Endodermal cell (in vitro differentiated cells): ENCODE results near the gene KCNH4. TPM values are rescaled to one million over a fixed set of nuclear protein-coding genes. Genes with fewer than 3 reads are reported as not detected.
A peak's percentile ranks its signal among the peaks of the same experiment; 100 is the strongest.

Experiments
- DNase-seq: peaks from one replicate; pipeline ENCODE4 v3.0.0-alpha.2; 2017
- H3K27ac ChIP-seq: 2 replicates; pipeline ENCODE4 v1.5.1; 2013; ENCODE audit warnings: mild to moderate bottlenecking, low read depth, low read length, moderate library complexity
- H3K27me3 ChIP-seq: 2 replicates; pipeline ENCODE4 v1.6.1; 2013; ENCODE audit warnings: mild to moderate bottlenecking, low read length, moderate library complexity; ENCODE audit not compliant: insufficient read depth, control insufficient read depth, poor library complexity, severe bottlenecking
- H3K36me3 ChIP-seq: 2 replicates; pipeline ENCODE4 v1.7.0; 2013; ENCODE audit warnings: mild to moderate bottlenecking, low read length, moderate library complexity; ENCODE audit not compliant: control insufficient read depth, insufficient read depth
- H3K4me1 ChIP-seq: one replicate; pipeline ENCODE4 v1.7.0; 2013; ENCODE audit warnings: low read length; ENCODE audit not compliant: control insufficient read depth, insufficient read depth
- H3K4me3 ChIP-seq: 2 replicates; pipeline ENCODE4 v1.5.1; 2013; ENCODE audit warnings: mild to moderate bottlenecking, low read length, moderate library complexity
- H3K9ac ChIP-seq: 2 replicates; pipeline ENCODE4 v1.6.1; 2013; ENCODE audit warnings: mild to moderate bottlenecking, low read length, moderate library complexity; ENCODE audit not compliant: poor library complexity, severe bottlenecking; ENCODE audit errors: extremely low read depth
- H3K9me3 ChIP-seq: 2 replicates; pipeline ENCODE4 v1.6.1; 2013; ENCODE audit warnings: mild to moderate bottlenecking, low read length, moderate library complexity; ENCODE audit not compliant: control insufficient read depth
- H3K27ac Mint-ChIP-seq: 2 replicates; pipeline ENCODE4 v1.8.0; 2020; ENCODE audit warnings: mixed read lengths
- H3K27me3 Mint-ChIP-seq: 2 replicates; pipeline ENCODE4 v1.8.0; 2021; ENCODE audit warnings: mild to moderate bottlenecking, mixed read lengths; ENCODE audit not compliant: insufficient read depth
- H3K36me3 Mint-ChIP-seq: 2 replicates; pipeline ENCODE4 v1.8.0; 2020; ENCODE audit warnings: low read depth, mixed read lengths
- H3K4me1 Mint-ChIP-seq: 2 replicates; pipeline ENCODE4 v1.8.0; 2020; ENCODE audit warnings: mixed read lengths
- H3K4me3 Mint-ChIP-seq: 2 replicates; pipeline ENCODE4 v1.8.0; 2020; ENCODE audit warnings: mild to moderate bottlenecking, moderate library complexity, mixed read lengths
- H3K9me3 Mint-ChIP-seq: 2 replicates; pipeline ENCODE4 v1.8.0; 2020; ENCODE audit warnings: mild to moderate bottlenecking, mixed read lengths
- WGBS, 2 experiments: methylation state at CpG; one replicate each; pipeline versions ENCODE4 v1.1.5 to v1.1.7; 2013; ENCODE audit warnings: missing lambda C conversion rate in 2 of 2, mixed read lengths in 1 of 2; ENCODE audit not compliant: insufficient coverage in 1 of 2, insufficient read length in 1 of 2; 5-methylcytosine and 5-hydroxymethylcytosine counted together
- total RNA-seq, 2 donors: library from RNA; stranded (reverse); fragmentation: NEBNext Ultra II Directional in 1 of 2; extraction: Animal tissue kit (Norgen Biotek cat#: 25700) in 1 of 2; gene quantifications; 2 replicates in 1 of 2; 3 replicates in 1 of 2; pipeline ENCODE4 v1.2.1, GENCODE V29; 2021
- TF ChIP-seq, protein P1 (sequence below): fragments of 200-600 bp; sonication (generic); conservative IDR thresholded peaks from 2 replicates; pipeline ENCODE4 v1.5.0; 2021; ENCODE audit warnings: antibody characterized with exemption, mild to moderate bottlenecking

Gene KCNH4
- total RNA-seq, 2 donors from 2014 or later: not detected

DNA sequence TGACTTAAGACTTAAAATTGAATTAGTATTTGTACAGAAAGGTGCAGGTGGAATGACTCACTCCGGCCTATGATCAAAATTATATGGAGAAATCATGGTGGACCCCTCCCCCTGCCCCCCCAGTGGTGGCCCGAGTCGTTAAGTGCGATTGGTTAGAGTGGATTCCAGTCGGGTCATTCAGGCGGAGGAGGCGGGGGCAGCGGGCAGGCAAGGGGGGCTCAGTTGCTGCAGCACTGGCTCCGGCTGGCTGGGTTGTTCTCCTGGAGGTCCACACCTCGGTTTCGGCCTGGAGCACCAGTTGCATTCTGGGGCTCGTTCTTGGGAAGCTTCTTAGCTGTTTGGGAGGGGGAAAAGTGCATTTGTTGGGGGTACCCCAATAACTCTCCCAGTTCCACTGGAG, 55.4 kb downstream of the KCNH4 start:
- Histone ChIP-seq H3K4me3 (no peak overlapping the region), H3K9me3 (no peaks in the 10 kb centered on the region), H3K9ac (no peak overlapping the region), H3K4me1 (no peaks in the 10 kb centered on the region), H3K36me3 (peaks cover 59% of the 10 kb centered on the region), H3K27ac (no peak overlapping the region), H3K27me3 (no peaks in the 10 kb centered on the region)
- no peaks in the 10 kb centered on the region for H3K27me3 Mint-ChIP-seq
- peaks cover 52% of the 10 kb centered on the region for H3K36me3 Mint-ChIP-seq
- peaks cover 8% of the 10 kb centered on the region for H3K4me1 Mint-ChIP-seq
- H3K9me3 Mint-ChIP-seq: no peaks in the 10 kb centered on the region
- no peak overlapping the region for H3K27ac Mint-ChIP-seq
- TF ChIP-seq, protein P1, sequence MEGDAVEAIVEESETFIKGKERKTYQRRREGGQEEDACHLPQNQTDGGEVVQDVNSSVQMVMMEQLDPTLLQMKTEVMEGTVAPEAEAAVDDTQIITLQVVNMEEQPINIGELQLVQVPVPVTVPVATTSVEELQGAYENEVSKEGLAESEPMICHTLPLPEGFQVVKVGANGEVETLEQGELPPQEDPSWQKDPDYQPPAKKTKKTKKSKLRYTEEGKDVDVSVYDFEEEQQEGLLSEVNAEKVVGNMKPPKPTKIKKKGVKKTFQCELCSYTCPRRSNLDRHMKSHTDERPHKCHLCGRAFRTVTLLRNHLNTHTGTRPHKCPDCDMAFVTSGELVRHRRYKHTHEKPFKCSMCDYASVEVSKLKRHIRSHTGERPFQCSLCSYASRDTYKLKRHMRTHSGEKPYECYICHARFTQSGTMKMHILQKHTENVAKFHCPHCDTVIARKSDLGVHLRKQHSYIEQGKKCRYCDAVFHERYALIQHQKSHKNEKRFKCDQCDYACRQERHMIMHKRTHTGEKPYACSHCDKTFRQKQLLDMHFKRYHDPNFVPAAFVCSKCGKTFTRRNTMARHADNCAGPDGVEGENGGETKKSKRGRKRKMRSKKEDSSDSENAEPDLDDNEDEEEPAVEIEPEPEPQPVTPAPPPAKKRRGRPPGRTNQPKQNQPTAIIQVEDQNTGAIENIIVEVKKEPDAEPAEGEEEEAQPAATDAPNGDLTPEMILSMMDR: no peak
- no peak overlapping the region for H3K4me3 Mint-ChIP-seq
- WGBS, 2 experiments: 92 to 100% methylated on average over 4 to 12 of the region's 12 CpGs
- no peak for DNase-seq

DNA sequence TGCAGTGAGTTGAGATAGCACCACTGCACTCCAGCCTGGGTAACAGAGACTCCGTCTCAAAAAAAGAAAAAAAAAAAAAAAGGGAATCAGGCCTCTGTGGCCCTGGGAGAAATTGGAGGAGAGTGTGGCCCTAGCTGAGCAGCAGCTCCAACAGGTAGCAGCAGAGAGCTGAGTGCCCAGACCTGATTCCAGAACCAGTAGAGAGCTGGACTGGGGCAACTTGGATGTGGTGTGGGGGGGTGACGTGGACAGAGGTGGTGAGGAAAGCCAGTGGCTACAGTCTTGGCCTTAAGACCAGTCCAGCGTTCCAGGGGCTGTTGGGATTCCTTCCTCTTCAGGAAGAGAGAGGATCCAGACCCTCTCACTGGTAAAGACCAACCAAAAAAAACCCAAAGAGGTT, 56.7 kb downstream of the KCNH4 start:
- Histone ChIP-seq H3K9ac (no peak overlapping the region), H3K4me3 (no peak overlapping the region), H3K36me3 (peaks cover 46% of the 10 kb centered on the region), H3K9me3 (no peaks in the 10 kb centered on the region), H3K27me3 (no peaks in the 10 kb centered on the region), H3K27ac (no peak overlapping the region), H3K4me1 (no peaks in the 10 kb centered on the region)
- H3K9me3 Mint-ChIP-seq: no peaks in the 10 kb centered on the region
- H3K4me1 Mint-ChIP-seq: peaks cover 7% of the 10 kb centered on the region
- 88 to 91% methylated on average over 1 to 3 of the region's 3 CpGs for WGBS, 2 experiments
- no peaks in the 10 kb centered on the region for H3K27me3 Mint-ChIP-seq
- TF ChIP-seq, protein P1: no peak
- no peak overlapping the region for H3K27ac Mint-ChIP-seq
- peaks cover 41% of the 10 kb centered on the region for H3K36me3 Mint-ChIP-seq
- H3K4me3 Mint-ChIP-seq: no peak overlapping the region
- DNase-seq: no peak

DNA sequence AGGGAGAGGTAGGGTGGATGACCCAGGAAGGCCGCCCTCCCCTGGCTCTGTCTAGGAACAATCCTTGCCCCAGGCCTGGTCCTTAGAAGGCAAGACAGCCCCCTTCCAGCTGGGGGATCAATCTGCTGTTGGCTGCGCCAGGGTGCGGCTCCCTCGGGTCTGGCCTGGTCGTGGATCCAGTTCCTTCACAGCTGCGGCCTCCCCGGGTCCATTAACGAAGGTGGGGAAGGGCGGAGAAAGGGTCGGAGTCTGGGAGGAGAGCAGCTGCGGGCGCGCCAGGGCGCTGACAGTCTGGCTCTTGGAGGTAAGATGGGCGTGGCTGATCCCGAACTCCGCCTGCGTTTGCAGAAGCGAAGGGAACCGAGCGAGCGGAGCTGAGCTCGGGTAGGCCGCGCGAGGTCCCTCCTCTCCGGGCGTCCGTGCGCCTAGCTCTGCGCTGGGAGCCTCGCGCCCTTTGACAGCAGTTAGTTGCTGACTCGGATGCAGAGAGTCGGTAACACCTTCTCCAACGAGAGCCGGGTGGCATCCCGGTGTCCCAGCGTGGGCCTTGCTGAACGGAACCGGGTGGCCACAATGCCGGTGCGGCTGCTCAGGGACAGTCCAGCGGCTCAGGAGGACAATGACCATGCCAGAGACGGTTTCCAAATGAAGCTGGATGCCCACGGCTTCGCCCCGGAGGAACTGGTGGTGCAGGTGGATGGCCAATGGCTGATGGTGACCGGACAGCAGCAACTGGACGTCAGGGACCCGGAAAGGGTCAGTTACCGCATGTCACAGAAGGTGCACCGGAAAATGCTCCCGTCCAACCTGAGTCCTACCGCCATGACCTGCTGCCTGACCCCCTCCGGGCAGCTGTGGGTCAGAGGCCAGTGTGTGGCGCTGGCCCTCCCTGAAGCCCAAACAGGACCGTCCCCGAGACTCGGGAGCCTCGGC, 58.3 kb downstream of the KCNH4 start, which contains the start of gene HSPB9:
TSS of gene HSPB9 (plus strand) at position 434 of the 933 bp plus-strand sequence. CDS start at position 481, 47 bp downstream.
- peak within 1 kb of the TSS; percentile 87 for H3K27ac Mint-ChIP-seq
- Histone ChIP-seq H3K9me3 (no peaks in the 10 kb centered on the region), H3K4me3 (no peak within 1 kb of the TSS), H3K27me3 (no peaks in the 10 kb centered on the region), H3K36me3 (peaks cover 30% of the 10 kb centered on the region), H3K9ac (no peak within 1 kb of the TSS), H3K27ac (no peak within 1 kb of the TSS), H3K4me1 (no peaks in the 10 kb centered on the region)
- 71 to 93% methylated on average over 47 to 61 of the region's 61 CpGs for WGBS, 2 experiments
- H3K4me1 Mint-ChIP-seq: peaks cover 7% of the 10 kb centered on the region
- no peaks in the 10 kb centered on the region for H3K9me3 Mint-ChIP-seq
- TF ChIP-seq, protein P1: no peak
- peaks cover 27% of the 10 kb centered on the region for H3K36me3 Mint-ChIP-seq
- peak within 1 kb of the TSS; percentile 51 for H3K4me3 Mint-ChIP-seq
- peak; percentile 96 for DNase-seq
- H3K27me3 Mint-ChIP-seq: no peaks in the 10 kb centered on the region
